Subcutaneous abdominal adipose tissue (tissue), 5 donors: ENCODE data around the gene FAM3C.

ENCODE experiments used
- H3K27ac ChIP-seq: one replicate; pipeline ENCODE4 v1.7.0; 2013; ENCODE audit warnings: low read depth, mild to moderate bottlenecking, inconsistent platforms, low read length, moderate library complexity
- H3K27me3 ChIP-seq, 5 donors: one replicate each; pipeline ENCODE4 v1.7.0; 2013; ENCODE audit warnings: low read length in 5 of 5, inconsistent platforms in 1 of 5; ENCODE audit not compliant: control insufficient read depth in 5 of 5, insufficient read depth in 4 of 5
- H3K36me3 ChIP-seq, 5 donors: one replicate each; pipeline ENCODE4 v1.7.0; 2013; ENCODE audit warnings: low read length in 5 of 5; ENCODE audit not compliant: control insufficient read depth in 5 of 5, insufficient read depth in 5 of 5
- H3K4me1 ChIP-seq, 5 donors: one replicate each; pipeline ENCODE4 v1.7.0; 2013; ENCODE audit warnings: low read length in 5 of 5, mild to moderate bottlenecking in 3 of 5, moderate library complexity in 1 of 5; ENCODE audit not compliant: control insufficient read depth in 5 of 5, insufficient read depth in 5 of 5
- H3K4me3 ChIP-seq, 5 donors: one replicate each; pipeline ENCODE4 v1.7.0; 2013; ENCODE audit warnings: low read length in 5 of 5, low read depth in 1 of 5
- H3K9ac ChIP-seq, 5 donors: one replicate each; pipeline ENCODE4 v1.7.0; 2013; ENCODE audit warnings: low read length in 5 of 5, mild to moderate bottlenecking in 4 of 5, moderate library complexity in 3 of 5
- H3K9me3 ChIP-seq, 5 donors: one replicate each; pipeline ENCODE4 v1.7.0; 2013; ENCODE audit warnings: low read length in 5 of 5; ENCODE audit not compliant: control insufficient read depth in 5 of 5
- donor health status: healthy.
- donor health status: healthy.
- donor health status: healthy.
- donor health status: healthy.
- donor health status: healthy.

FAM3C gene

DNA sequence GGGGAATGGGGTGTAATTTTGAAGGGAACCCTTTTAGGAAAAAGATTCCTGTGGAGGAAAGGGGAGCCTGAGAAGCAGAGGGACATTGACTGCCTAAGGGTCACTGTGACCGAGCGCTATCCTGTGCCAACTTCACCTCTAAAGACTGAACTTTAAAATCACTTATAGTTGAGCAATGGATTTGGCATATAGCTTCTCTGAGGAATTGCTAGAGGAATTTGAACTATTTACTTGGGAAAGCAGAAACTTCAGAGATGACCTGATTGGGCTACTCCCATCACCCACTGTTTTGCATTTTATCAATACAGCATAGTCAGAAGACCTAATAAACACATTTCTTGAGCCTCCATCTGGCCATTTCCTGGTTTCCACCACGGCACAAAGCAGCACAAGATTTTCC is 91.0 kb downstream of the FAM3C start:
- Histone ChIP-seq H3K4me1 (peaks cover 0 to 20% (median 9%) of the 10 kb centered on the region in 5 donors), H3K4me3 (no peak overlapping the region), H3K27me3 (no peaks in the 10 kb centered on the region), H3K9me3 (peaks cover 0 to 3% (median 2%) of the 10 kb centered on the region in 5 donors), H3K27ac (no peak overlapping the region), H3K9ac (no peak overlapping the region), H3K36me3 (no peaks in the 10 kb centered on the region)

DNA sequence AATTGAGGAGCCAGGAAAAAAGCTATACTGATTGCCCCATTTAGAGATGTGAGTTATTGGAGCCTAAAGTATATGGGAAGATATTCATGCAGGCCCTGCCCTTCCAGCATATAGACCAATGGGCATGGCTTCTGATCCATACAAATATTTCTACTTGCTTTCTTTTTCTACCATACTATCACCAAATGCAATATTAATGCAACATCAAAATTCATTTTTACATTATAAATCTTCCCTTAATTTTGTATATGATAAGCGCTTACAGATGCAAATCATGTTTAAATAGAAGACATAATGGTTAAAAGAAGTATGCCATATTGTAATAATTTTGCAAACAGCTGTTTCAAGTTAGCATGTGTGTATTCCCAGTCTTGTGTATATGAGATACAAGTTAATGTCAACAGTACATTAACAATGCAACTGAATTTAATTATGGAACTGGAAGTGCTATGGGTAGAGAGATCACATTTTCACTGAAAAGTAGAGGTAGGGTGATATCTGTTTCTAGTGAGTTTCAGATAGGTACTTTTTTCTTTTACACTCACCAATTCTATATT is 91.9 kb downstream of the FAM3C start:
- no peaks in the 10 kb centered on the region for H3K27me3 ChIP-seq
- peaks cover 0 to 20% (median 9%) of the 10 kb centered on the region in 5 donors for H3K4me1 ChIP-seq
- H3K9ac ChIP-seq = no peak overlapping the region
- H3K4me3 ChIP-seq = no peak overlapping the region
- peaks cover 0 to under 1% (median 0%) of the 10 kb centered on the region in 5 donors for H3K9me3 ChIP-seq
- H3K27ac ChIP-seq = no peak overlapping the region
- no peaks in the 10 kb centered on the region for H3K36me3 ChIP-seq

DNA sequence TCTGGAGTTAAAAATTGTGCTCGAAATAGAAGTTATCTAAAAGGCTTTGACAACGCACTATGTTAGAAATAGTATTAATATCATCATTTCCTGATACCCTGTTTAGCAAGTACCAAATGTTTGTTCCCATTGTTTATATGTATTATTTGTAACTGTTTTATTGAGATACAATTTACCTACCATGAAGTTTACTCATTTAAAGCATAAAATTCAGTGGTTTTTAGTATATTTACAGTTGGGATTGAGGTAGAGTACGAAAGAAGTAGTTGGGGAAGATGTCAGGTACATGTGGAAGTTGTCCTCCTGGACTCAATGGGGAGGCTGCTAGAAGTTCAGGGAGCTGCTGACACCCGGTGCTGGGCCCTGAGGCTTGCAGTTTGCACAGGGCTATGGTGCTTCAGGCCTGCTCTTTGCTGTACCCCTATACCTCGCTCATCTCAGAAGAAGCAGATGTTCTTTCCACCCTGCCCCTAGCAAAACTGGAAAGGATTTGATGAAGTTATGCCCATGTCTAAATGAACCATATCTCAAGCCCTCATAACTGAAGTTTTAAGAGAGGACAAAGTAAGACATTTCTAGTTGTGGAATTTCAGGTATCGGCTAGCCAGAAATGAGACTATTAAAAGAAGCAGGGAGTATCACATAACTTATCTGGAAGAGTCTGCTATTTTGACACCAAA is 92.5 kb downstream of the FAM3C start:
- Histone ChIP-seq H3K4me3 (no peak overlapping the region), H3K9me3 (no peaks in the 10 kb centered on the region), H3K36me3 (no peaks in the 10 kb centered on the region), H3K9ac (no peak overlapping the region), H3K27me3 (no peaks in the 10 kb centered on the region), H3K27ac (no peak overlapping the region), H3K4me1 (peaks cover 0 to 20% (median 9%) of the 10 kb centered on the region in 5 donors)

- no peak overlapping the region for H3K9ac ChIP-seq
- no peaks in the 10 kb centered on the region for H3K36me3 ChIP-seq
- H3K9me3 ChIP-seq = no peaks in the 10 kb centered on the region
- H3K4me3 ChIP-seq = no peak overlapping the region
- H3K27me3 ChIP-seq = no peaks in the 10 kb centered on the region
- H3K27ac ChIP-seq = no peak overlapping the region
- H3K4me1 ChIP-seq = peaks cover 0 to 20% (median 9%) of the 10 kb centered on the region in 5 donors
These were observed 93.8 kb downstream of the FAM3C start for GRCh38 chr7:121302214-121302745.

DNA sequence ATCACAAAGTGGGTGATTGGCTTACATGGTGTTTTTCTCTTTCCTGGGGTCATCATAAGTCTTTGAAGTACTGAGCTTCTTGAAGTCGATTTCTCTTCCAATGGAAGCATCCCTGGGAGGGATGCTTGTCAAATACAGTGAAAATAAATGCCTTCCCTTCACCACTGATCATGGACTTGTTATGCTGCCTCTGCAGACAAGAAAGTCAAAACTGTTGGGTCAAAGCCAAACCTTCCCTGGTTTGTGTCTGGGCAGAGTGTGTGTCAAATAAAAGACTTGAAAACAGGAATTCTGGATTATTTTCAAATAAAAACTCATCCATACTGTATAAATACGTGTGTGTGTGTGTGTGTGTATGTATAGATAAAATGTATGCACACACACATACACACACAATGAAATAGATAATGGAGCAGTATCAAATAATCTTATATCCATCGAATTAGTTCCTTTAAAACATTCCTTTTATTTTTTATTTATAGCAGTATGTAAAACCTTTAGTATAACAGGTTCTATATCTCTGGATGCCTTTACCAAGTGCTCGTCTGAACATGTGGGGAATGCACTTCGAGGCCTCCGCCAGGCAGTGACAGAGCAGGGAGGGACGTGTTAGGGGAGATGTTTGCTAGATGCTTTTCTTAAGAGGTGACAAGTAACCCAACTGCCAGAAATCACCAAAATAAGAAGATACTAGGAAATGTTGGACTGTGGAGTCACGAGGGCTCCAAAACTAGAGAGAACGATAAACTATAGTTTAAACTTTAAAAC is 94.5 kb downstream of the FAM3C start:
- no peak overlapping the region for H3K4me3 ChIP-seq
- H3K9ac ChIP-seq = no peak overlapping the region
- peaks cover 0 to 20% (median 9%) of the 10 kb centered on the region in 5 donors for H3K4me1 ChIP-seq
- no peaks in the 10 kb centered on the region for H3K36me3 ChIP-seq
- H3K27me3 ChIP-seq = no peaks in the 10 kb centered on the region
- no peaks in the 10 kb centered on the region for H3K9me3 ChIP-seq
- H3K27ac ChIP-seq = no peak overlapping the region

DNA sequence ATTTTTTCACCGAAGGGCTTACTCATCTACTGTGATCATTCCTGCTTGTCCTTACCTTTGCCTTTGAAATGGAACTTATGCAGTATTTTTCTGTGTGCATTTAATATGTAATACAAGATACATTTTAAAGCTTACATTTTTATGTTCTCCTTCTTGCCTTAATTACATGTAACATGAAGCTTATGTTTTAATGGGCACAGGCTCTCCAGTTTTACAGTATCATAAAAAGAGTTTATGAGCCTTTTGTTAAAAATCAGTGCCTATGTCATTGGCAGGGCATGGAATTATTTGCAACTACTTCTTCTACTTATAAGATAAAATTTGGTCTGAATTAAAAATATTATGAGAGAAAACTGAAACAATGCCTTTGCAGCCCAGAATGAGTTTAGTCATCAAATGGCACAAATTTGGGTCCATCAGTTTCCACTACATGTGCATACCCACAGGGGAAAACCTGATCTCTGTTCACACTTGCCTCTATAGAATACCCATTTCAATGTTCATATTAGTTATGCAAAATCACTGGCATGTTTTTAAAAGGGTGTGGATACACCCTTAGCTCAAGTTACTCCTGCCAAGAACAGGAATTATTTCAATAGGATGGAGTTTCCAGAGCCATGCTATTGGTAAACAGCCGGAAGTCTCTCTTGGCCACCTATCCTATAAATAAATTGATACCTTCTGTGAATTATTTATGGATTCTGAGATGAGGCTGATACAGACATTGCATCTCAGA is 95.3 kb downstream of the FAM3C start:
- H3K9ac ChIP-seq = no peak overlapping the region
- no peak overlapping the region for H3K4me3 ChIP-seq
- no peak overlapping the region for H3K27ac ChIP-seq
- no peaks in the 10 kb centered on the region for H3K9me3 ChIP-seq
- H3K27me3 ChIP-seq = no peaks in the 10 kb centered on the region
- peaks cover 0 to 18% (median 9%) of the 10 kb centered on the region in 5 donors for H3K4me1 ChIP-seq
- peaks cover under 1 to 6% (median 6%) of the 10 kb centered on the region in 5 donors for H3K36me3 ChIP-seq
